Esophagus squamous epithelium (tissue), 5 donors: Measurements from ENCODE around the gene NAV2. TPM values are rescaled to one million over a fixed set of nuclear protein-coding genes. Genes with fewer than 3 reads are reported as not detected.

Experiments used
- DNase-seq: peaks from one replicate; lab custom pipeline; 2025; lab: John Stamatoyannopoulos, UW
- H3K27ac ChIP-seq, 4 donors: fragments of 200-600 bp; sonication (generic); one replicate each; pipeline ENCODE4 v1.5.1; 2016 to 2019; ENCODE audit warnings: mild to moderate bottlenecking in 1 of 4
- H3K27me3 ChIP-seq, 4 donors: fragments of 200-600 bp; sonication (generic); 1 replicate in 3 of 4; 2 replicates in 1 of 4; pipeline versions ENCODE4 v1.5.1 to v1.6.0; 2017 to 2021; ENCODE audit warnings: antibody characterized with exemption in 1 of 4
- H3K36me3 ChIP-seq, 3 donors: fragments of 200-600 bp; sonication (generic); one replicate each; pipeline ENCODE4 v1.5.1; 2016 to 2019
- H3K4me1 ChIP-seq, 3 donors: fragments of 200-600 bp; sonication (generic); one replicate each; pipeline ENCODE4 v1.5.1; 2017 to 2019
- H3K4me3 ChIP-seq, 4 donors: fragments of 200-600 bp; sonication (generic); 1 replicate in 3 of 4; 2 replicates in 1 of 4; pipeline ENCODE4 v1.5.1; 2016 to 2019; ENCODE audit warnings: mild to moderate bottlenecking in 2 of 4, moderate library complexity in 1 of 4
- H3K9me3 ChIP-seq, 3 donors: fragments of 200-600 bp; sonication (generic); one replicate each; pipeline ENCODE4 v1.5.1; 2016 to 2019
- POLR2A ChIP-seq, 4 donors: fragments of 450-650 bp; IDR thresholded peaks; one replicate each; pipeline ENCODE4 v1.6.1; 2017; ENCODE audit warnings: antibody characterized with exemption in 4 of 4, mild to moderate bottlenecking in 4 of 4, moderate library complexity in 3 of 4
- WGBS, 2 donors: methylation state at CpG; one replicate each; pipeline ENCODE4 v1.1.5; 2018; 5-methylcytosine and 5-hydroxymethylcytosine counted together
- intact Hi-C: fragments of 100-400 bp; cut with DNase I; formaldehyde crosslinking; loops from one replicate; pipeline ENCODE4 v1.15.0; 2022
- total RNA-seq, 4 donors: library from RNA; depleted of rRNA; stranded (reverse); fragments of >200 nt; gene quantifications; one replicate each; pipeline ENCODE4 v1.1.0, GENCODE V29; 2016
- TF ChIP-seq, protein P1 (sequence below), 6 experiments: fragments of 450-650 bp in 4 of 6; fragments of 200-600 bp in 2 of 6; sonication (generic) in 2 of 6; IDR thresholded peaks; one replicate each; pipeline ENCODE4 v1.5.1; 2016 to 2019; ENCODE audit warnings: antibody characterized with exemption in 6 of 6, mild to moderate bottlenecking in 4 of 6, moderate library complexity in 4 of 6
- donor health status: DM: yes; HTN: yes; CAD: no.

Gene NAV2
- total RNA-seq, 4 donors from 2014 or later = 4.9 to 19.1 (median 14.6) TPM

GRCh38 chr11:20109731-20110445, 397.3 kb downstream of the NAV2 start:
- 86 to 98% methylated on average over 7 to 8 of the region's 9 CpGs for WGBS, 2 donors
- Histone ChIP-seq H3K4me1 (peaks cover 24 to 33% (median 28%) of the 10 kb centered on the region in 3 donors), H3K4me3 (no peak overlapping the region), H3K27ac (no peak overlapping the region), H3K9me3 (no peaks in the 10 kb centered on the region), H3K27me3 (no peaks in the 10 kb centered on the region), H3K36me3 (peaks cover 3 to 66% (median 6%) of the 10 kb centered on the region in 3 donors)
- TF ChIP-seq, protein P1, sequence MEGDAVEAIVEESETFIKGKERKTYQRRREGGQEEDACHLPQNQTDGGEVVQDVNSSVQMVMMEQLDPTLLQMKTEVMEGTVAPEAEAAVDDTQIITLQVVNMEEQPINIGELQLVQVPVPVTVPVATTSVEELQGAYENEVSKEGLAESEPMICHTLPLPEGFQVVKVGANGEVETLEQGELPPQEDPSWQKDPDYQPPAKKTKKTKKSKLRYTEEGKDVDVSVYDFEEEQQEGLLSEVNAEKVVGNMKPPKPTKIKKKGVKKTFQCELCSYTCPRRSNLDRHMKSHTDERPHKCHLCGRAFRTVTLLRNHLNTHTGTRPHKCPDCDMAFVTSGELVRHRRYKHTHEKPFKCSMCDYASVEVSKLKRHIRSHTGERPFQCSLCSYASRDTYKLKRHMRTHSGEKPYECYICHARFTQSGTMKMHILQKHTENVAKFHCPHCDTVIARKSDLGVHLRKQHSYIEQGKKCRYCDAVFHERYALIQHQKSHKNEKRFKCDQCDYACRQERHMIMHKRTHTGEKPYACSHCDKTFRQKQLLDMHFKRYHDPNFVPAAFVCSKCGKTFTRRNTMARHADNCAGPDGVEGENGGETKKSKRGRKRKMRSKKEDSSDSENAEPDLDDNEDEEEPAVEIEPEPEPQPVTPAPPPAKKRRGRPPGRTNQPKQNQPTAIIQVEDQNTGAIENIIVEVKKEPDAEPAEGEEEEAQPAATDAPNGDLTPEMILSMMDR (IDR thresholded peaks at IDR 0.05) = no peak
- no peak for TF ChIP-seq POLR2A (IDR thresholded peaks at IDR 0.05)
- no peak for DNase-seq
- intact Hi-C loops = no loop called here

GRCh38 chr11:20110908-20111669, 398.5 kb downstream of the NAV2 start:
- Histone ChIP-seq H3K36me3 (peaks cover 0 to 67% (median 6%) of the 10 kb centered on the region in 3 donors), H3K27ac (peak overlapping the region; percentile 79 to 88 (median 88)), H3K4me3 (no peak overlapping the region), H3K4me1 (peaks cover 24 to 33% (median 28%) of the 10 kb centered on the region in 3 donors), H3K9me3 (no peaks in the 10 kb centered on the region), H3K27me3 (no peaks in the 10 kb centered on the region)
- DNase-seq = no peak
- TF ChIP-seq, protein P1 (IDR thresholded peaks at IDR 0.05) = peak in 5 of 6 experiments; percentile 71 to 89 (median 76)
- TF ChIP-seq POLR2A (IDR thresholded peaks at IDR 0.05) = no peak
- intact Hi-C loops = no loop called here
- WGBS, 2 donors = 6 to 17% methylated on average over 4 to 8 of the region's 8 CpGs

DNA sequence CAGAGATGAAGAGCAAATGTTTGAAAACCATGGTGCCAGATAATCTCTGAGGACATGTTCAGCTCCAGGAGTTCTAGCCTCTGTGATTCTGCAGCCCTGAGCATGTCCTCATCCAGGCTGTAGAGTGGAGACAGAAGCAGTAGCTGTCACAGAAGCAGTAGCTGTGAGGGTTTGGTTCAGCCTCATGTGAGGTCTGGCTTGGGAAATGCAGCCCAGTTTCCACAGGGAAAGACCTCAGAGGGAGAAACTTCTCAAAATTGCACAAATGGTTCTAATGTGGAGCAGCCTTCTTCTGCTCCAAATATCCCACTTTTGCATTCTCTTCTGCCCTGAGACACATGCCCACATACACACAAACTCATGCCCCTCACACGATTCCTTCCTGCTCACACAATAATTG, 399.2 kb downstream of the NAV2 start:
- no peak for TF ChIP-seq POLR2A (IDR thresholded peaks at IDR 0.05)
- TF ChIP-seq, protein P1 (IDR thresholded peaks at IDR 0.05) = no peak
- Histone ChIP-seq H3K4me1 (peaks cover 24 to 33% (median 28%) of the 10 kb centered on the region in 3 donors), H3K27me3 (no peaks in the 10 kb centered on the region), H3K27ac (peak overlapping the region; percentile 79 to 88 (median 88)), H3K9me3 (no peaks in the 10 kb centered on the region), H3K36me3 (peaks cover 0 to 68% (median 6%) of the 10 kb centered on the region in 3 donors), H3K4me3 (peak overlapping the region in 2 of 4 donors; percentile 24 to 55)
- DNase-seq = no peak
- intact Hi-C loops = no loop called here
- WGBS, 2 donors = 20 to 22% methylated on average over 1 of the region's 1 CpG

- DNase-seq = no peak
- 18 to 27% methylated on average over 4 to 10 of the region's 15 CpGs for WGBS, 2 donors
These were observed 399.9 kb downstream of the NAV2 start for GRCh38 chr11:20112291-20113148.

More at GRCh38 chr11:20112291-20113148, 399.9 kb downstream of the NAV2 start:
- H3K4me3 ChIP-seq = peak overlapping the region in 3 of 4 donors; percentile 3 to 55 (median 24)
- H3K9me3 ChIP-seq = no peaks in the 10 kb centered on the region
- peaks cover 24 to 33% (median 28%) of the 10 kb centered on the region in 3 donors for H3K4me1 ChIP-seq
- TF ChIP-seq, protein P1 (IDR thresholded peaks at IDR 0.05) = no peak
- TF ChIP-seq POLR2A (IDR thresholded peaks at IDR 0.05) = no peak
- H3K27ac ChIP-seq = peak overlapping the region; percentile 79 to 88 (median 88)
- intact Hi-C loops = no loop called here
- peaks cover 0 to 69% (median 6%) of the 10 kb centered on the region in 3 donors for H3K36me3 ChIP-seq
- H3K27me3 ChIP-seq = no peaks in the 10 kb centered on the region
